Activated CD8-positive, alpha-beta T cell treated with anti-CD3 and anti-CD28 coated beads for 36 hours (primary cell): ENCODE measurements around the gene ANO8. TPM values are rescaled to one million over a fixed set of nuclear protein-coding genes. Genes with fewer than 3 reads are reported as not detected.
A peak's percentile ranks its signal among the peaks of the same experiment; 100 is the strongest.

Source experiments
- ATAC-seq: fragments of 200-7000 bp; cut with Tn5 transposase; one replicate; pipeline ENCODE4 v1.10.0; 2021; ENCODE audit warnings: mild to moderate bottlenecking, moderate library complexity
- CTCF ChIA-PET: fragments of 350-600 bp; sonication (Branson Sonifier 250); formaldehyde crosslinking; loops from one replicate; lab custom pipeline; 2021; ENCODE audit warnings: antibody characterized with exemption; lab: Charles Lee
- POLR2A ChIA-PET: fragments of 350-600 bp; sonication (Branson Sonifier 250); formaldehyde crosslinking; loops from one replicate; lab custom pipeline; 2021; ENCODE audit warnings: antibody characterized with exemption; lab: Charles Lee
- DNase-seq: peaks from one replicate; pipeline ENCODE4 v3.0.0-alpha.2; 2020
- H3K27ac Mint-ChIP-seq: one replicate; pipeline ENCODE4 v1.8.0; 2021; ENCODE audit warnings: mild to moderate bottlenecking, mixed read lengths
- H3K27me3 Mint-ChIP-seq: one replicate; pipeline ENCODE4 v1.8.0; 2021; ENCODE audit warnings: mixed read lengths
- H3K36me3 Mint-ChIP-seq: one replicate; pipeline ENCODE4 v1.8.0; 2021; ENCODE audit warnings: low read depth, mixed read lengths
- H3K4me1 Mint-ChIP-seq: one replicate; pipeline ENCODE4 v1.8.0; 2021; ENCODE audit warnings: low read depth, mixed read lengths
- H3K4me3 Mint-ChIP-seq: one replicate; pipeline ENCODE4 v1.8.0; 2021; ENCODE audit warnings: mild to moderate bottlenecking, moderate library complexity, mixed read lengths
- H3K9me3 Mint-ChIP-seq: one replicate; pipeline ENCODE4 v1.8.0; 2021; ENCODE audit warnings: mixed read lengths
- CTCF ChIP-seq: fragments of 200-600 bp; IDR thresholded peaks from one replicate; pipeline ENCODE4 v1.8.0; 2022; ENCODE audit warnings: antibody characterized with exemption, mild to moderate bottlenecking
- intact Hi-C: fragments of 100-400 bp; cut with micrococcal nuclease; formaldehyde crosslinking; loops from one replicate; pipeline ENCODE4 v1.10.0; 2022
- total RNA-seq, 2 experiments: library from RNA; stranded (reverse); gene quantifications; one replicate each; pipeline ENCODE4 v1.2.3, GENCODE V29; 2021

The ANO8 gene
- total RNA-seq, 2 experiments from 2014 or later: 5.4 TPM

DNA sequence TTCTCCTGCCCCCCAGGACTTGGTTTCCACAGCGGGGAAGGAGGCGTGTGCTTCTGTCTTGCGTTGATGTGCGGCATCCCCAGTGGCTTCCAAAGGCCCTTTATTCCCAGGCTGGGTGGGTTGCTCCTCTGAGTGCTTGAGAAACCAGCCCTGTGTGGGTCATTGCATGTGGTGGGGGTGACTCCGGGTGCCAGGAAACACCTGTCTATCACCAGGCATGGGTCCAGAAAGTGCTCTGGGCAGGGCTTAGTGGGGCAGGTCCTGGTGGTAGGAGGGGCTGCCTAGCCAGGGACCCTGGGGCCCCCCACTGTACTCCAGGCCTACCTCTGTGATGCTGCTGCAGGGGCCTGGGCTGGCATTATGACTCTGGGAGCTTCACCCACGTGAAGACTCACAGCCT lies 15.7 kb downstream of the ANO8 start:
- H3K27me3 Mint-ChIP-seq: no peaks in the 10 kb centered on the region
- no peaks in the 10 kb centered on the region for H3K9me3 Mint-ChIP-seq
- DNase-seq (no peak), ATAC-seq (no peak)
- POLR2A ChIA-PET: no interaction called here
- H3K27ac Mint-ChIP-seq: no peak overlapping the region
- H3K4me1 Mint-ChIP-seq: peaks cover 8% of the 10 kb centered on the region
- CTCF ChIA-PET: no interaction called here
- intact Hi-C loops: no loop called here
- H3K36me3 Mint-ChIP-seq: peaks cover 25% of the 10 kb centered on the region
- H3K4me3 Mint-ChIP-seq: no peak overlapping the region
- no peak for TF ChIP-seq CTCF

DNA sequence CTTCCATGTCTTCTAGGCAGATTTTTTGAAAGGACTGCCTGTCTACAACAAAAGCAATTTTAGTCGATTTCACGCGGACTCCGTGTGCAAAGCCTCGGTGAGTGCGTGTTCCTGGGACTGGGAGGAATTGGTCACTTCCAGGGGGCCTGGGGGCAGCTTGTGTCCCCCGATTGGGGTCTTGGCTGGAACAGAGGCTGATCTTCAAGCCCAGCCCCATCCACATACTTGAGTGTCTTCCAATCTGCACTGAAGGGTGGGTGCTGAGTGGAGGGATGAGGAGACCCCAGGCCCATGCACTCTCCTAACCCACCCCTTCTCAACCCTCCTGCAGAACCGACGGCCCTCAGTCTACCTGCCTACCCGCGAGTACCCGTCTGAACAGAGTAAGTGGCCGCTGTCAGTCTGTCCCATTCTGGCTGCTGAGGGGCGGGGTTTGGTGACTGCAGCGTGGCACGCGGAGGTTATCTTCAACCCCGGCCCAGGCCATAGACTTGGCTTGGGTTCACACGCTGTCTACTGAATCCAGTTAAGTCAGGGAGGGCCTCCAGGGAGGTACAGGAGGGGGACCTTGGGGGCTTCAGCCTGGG lies 20.6 kb downstream of the ANO8 start:
- H3K27ac Mint-ChIP-seq: no peak overlapping the region
- no peaks in the 10 kb centered on the region for H3K9me3 Mint-ChIP-seq
- CTCF ChIA-PET: no interaction called here
- no peaks in the 10 kb centered on the region for H3K27me3 Mint-ChIP-seq
- DNase-seq: no peak
- H3K36me3 Mint-ChIP-seq: peaks cover 13% of the 10 kb centered on the region
- POLR2A ChIA-PET: interaction anchor here (0.7 kb wide), 1 partner anchor 248 kb away, joined by 3 read pairs; no protein-coding TSS in a partner anchor
- H3K4me1 Mint-ChIP-seq: peaks cover 19% of the 10 kb centered on the region
- no peak for ATAC-seq
- no peak overlapping the region for H3K4me3 Mint-ChIP-seq
- no peak for TF ChIP-seq CTCF
- intact Hi-C loops: no loop called here

GRCh38 chr19:17312189-17313113 lies 22.2 kb downstream of the ANO8 start:
- Mint-ChIP-seq H3K4me3 (no peak overlapping the region), H3K36me3 (peaks cover 11% of the 10 kb centered on the region), H3K4me1 (peaks cover 27% of the 10 kb centered on the region), H3K27me3 (no peaks in the 10 kb centered on the region), H3K27ac (no peak overlapping the region), H3K9me3 (no peaks in the 10 kb centered on the region)
- TF ChIP-seq CTCF: no peak
- POLR2A ChIA-PET: interaction anchor here (0.7 to 2.5 kb wide), 3 partner anchors 13 to 21 kb away, joined by 3 to 8 read pairs (median 6); partner anchors contain the start of gene ANO8
- ATAC-seq (no peak), DNase-seq (no peak)
- intact Hi-C loops: no loop called here
- CTCF ChIA-PET: interaction anchor here (1.5 kb wide), 1 partner anchor 77 kb away, joined by 3 read pairs; no protein-coding TSS in a partner anchor

DNA sequence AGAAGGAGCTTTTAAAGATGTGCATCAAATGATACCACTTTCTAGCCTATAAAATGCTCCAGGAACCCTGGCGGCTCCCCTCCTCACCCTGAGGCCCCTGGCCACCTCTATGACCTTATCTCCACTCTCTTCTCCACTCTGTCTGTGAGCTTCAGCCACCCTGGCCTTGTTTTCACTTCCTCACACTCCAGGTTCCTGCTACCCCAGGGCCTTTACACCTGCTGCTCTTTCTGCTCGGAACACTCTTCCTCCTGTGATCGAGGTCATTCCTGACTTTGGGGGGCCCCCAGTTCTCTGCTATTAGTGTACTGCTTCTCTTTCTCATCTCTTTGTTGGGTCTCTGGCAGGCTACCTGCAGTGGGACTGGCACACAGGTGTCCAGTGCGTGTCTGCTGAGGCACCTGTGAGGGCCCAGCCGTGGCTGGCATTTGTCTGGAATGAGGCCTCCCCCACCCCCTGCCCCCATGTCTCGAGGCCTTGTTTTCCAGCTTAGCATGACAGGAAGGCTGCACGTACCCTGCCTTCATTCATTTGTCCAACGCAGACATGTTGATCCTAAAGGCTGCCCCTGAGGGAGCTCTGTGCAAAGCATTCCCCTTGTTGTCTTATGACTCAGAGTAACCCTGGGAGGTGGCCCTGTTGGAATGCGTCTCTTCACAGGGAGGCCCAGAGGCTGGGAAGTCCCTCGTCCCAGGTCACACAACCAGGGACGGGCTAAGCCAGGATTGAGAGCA lies 23.0 kb downstream of the ANO8 start:
- peaks cover 27% of the 10 kb centered on the region for H3K4me1 Mint-ChIP-seq
- peaks cover 9% of the 10 kb centered on the region for H3K36me3 Mint-ChIP-seq
- H3K4me3 Mint-ChIP-seq: peak overlapping the region; percentile 25
- no peaks in the 10 kb centered on the region for H3K9me3 Mint-ChIP-seq
- CTCF ChIA-PET: interaction anchor here (1.5 kb wide), 1 partner anchor 78 kb away, joined by 3 read pairs; no protein-coding TSS in a partner anchor
- ATAC-seq (no peak), DNase-seq (no peak)
- intact Hi-C loops: no loop called here
- TF ChIP-seq CTCF: no peak
- H3K27me3 Mint-ChIP-seq: no peaks in the 10 kb centered on the region
- no peak overlapping the region for H3K27ac Mint-ChIP-seq
- POLR2A ChIA-PET: interaction anchor here (1.7 to 2.5 kb wide), 2 partner anchors 17 to 22 kb away, joined by 6 to 8 read pairs; partner anchors contain the start of gene ANO8
